Keratinocyte (primary cell): ENCODE measurements around the gene FBXW7. TPM values are rescaled to one million over a fixed set of nuclear protein-coding genes. Genes with fewer than 3 reads are reported as not detected.

ENCODE experiments used
- DNase-seq: peaks from one replicate; pipeline ENCODE4 v3.0.0-alpha.2; 2011; ENCODE audit warnings: low read depth, missing footprints, low spot score
- FAIRE-seq: peaks from 2 replicates; lab custom pipeline; 2011; peaks lifted over from hg19 to GRCh38; lab: Jason Lieb, UNC
- H2AFZ ChIP-seq: 2 replicates; pipeline ENCODE4 v1.6.0; 2012; ENCODE audit warnings: low read length, control low read depth, inconsistent platforms; ENCODE audit not compliant: control insufficient read depth
- H3K27ac ChIP-seq: 2 replicates; pipeline ENCODE4 v1.5.1; 2011; ENCODE audit warnings: low read length; ENCODE audit not compliant: control insufficient read depth, insufficient read depth
- H3K27me3 ChIP-seq: 3 replicates; pipeline ENCODE4 v1.6.0; 2011; ENCODE audit warnings: low read length; ENCODE audit not compliant: control insufficient read depth, insufficient read depth; ENCODE audit errors: extremely low read depth
- H3K36me3 ChIP-seq, 2 experiments: 2 replicates in 1 of 2; 3 replicates in 1 of 2; pipeline ENCODE4 v1.5.1; 2011; ENCODE audit warnings: low read length in 2 of 2, mild to moderate bottlenecking in 1 of 2; ENCODE audit not compliant: control insufficient read depth in 2 of 2, insufficient read depth in 2 of 2; ENCODE audit errors: extremely low read depth in 1 of 2
- H3K4me1 ChIP-seq: 3 replicates; pipeline ENCODE4 v1.5.1; 2011; ENCODE audit warnings: low read length; ENCODE audit not compliant: control insufficient read depth, insufficient read depth; ENCODE audit errors: extremely low read depth
- H3K4me2 ChIP-seq: 3 replicates; pipeline ENCODE4 v1.6.0; 2011; ENCODE audit warnings: low read depth, low read length; ENCODE audit not compliant: control insufficient read depth, insufficient read depth; ENCODE audit errors: extremely low read depth
- H3K4me3 ChIP-seq, 3 experiments: fragments of 200-600 bp in 1 of 3; sonication (generic) in 1 of 3; 2 replicates in 2 of 3; 3 replicates in 1 of 3; pipeline ENCODE4 v1.5.1; 2011 to 2016; ENCODE audit warnings: low read length in 3 of 3, mild to moderate bottlenecking in 3 of 3, control low read depth in 2 of 3, inconsistent platforms in 1 of 3, low read depth in 1 of 3, mixed read lengths in 1 of 3, mixed run types in 1 of 3, moderate library complexity in 1 of 3; ENCODE audit not compliant: control insufficient read depth in 2 of 3, insufficient read depth in 2 of 3; ENCODE audit errors: extremely low read depth in 1 of 3
- H3K79me2 ChIP-seq: 2 replicates; pipeline ENCODE4 v1.6.0; 2012; ENCODE audit warnings: low read length; ENCODE audit not compliant: control insufficient read depth, insufficient read depth
- H3K9ac ChIP-seq: 3 replicates; pipeline ENCODE4 v1.6.0; 2011; ENCODE audit warnings: low read length; ENCODE audit not compliant: control insufficient read depth, insufficient read depth; ENCODE audit errors: extremely low read depth
- H3K9me1 ChIP-seq: 3 replicates; pipeline ENCODE4 v1.6.0; 2011; ENCODE audit warnings: low read length; ENCODE audit not compliant: control insufficient read depth, insufficient read depth; ENCODE audit errors: extremely low read depth
- H3K9me3 ChIP-seq: 2 replicates; pipeline ENCODE4 v1.5.1; 2012; ENCODE audit warnings: low read depth, low read length; ENCODE audit not compliant: control insufficient read depth
- H4K20me1 ChIP-seq: 3 replicates; pipeline ENCODE4 v1.6.0; 2011; ENCODE audit warnings: low read length; ENCODE audit not compliant: control insufficient read depth, insufficient read depth; ENCODE audit errors: extremely low read depth
- CTCF ChIP-seq, 3 experiments: IDR thresholded peaks in 1 of 3; conservative IDR thresholded peaks in 1 of 3; optimal IDR thresholded peaks in 1 of 3; 2 replicates in 2 of 3; 3 replicates in 1 of 3; pipeline versions ENCODE3 to v1.5.1; 2011; ENCODE audit warnings: low read length in 3 of 3, mild to moderate bottlenecking in 3 of 3, moderate library complexity in 2 of 3, control low read depth in 1 of 3, inconsistent platforms in 1 of 3; ENCODE audit not compliant: insufficient read depth in 2 of 3; ENCODE audit errors: extremely low read depth in 1 of 3
- EZH2 ChIP-seq: IDR thresholded peaks from one replicate; pipeline ENCODE4 v1.6.1; 2012; ENCODE audit warnings: inconsistent platforms, mild to moderate bottlenecking, low read length, moderate library complexity
- dilution Hi-C: fragments of 300-500 bp; cut with MboI; formaldehyde crosslinking; loops from one replicate; pipeline ENCODE4 v1.7.0; 2020; ENCODE audit warnings: low sequenced_read_pairs; ENCODE audit not compliant: extremely low pct_ligation_motif_present
- polyA plus RNA-seq, 5 experiments: library from polyadenylated mRNA; depleted of rRNA in 3 of 5; stranded (reverse) in 3 of 5; stranded (forward) in 1 of 5; unstranded in 1 of 5; fragments of >200 nt; gene quantifications; 1 replicate in 1 of 5; 2 replicates in 3 of 5; 3 replicates in 1 of 5; pipeline versions ENCODE4 v1.2.1 to v1.2.3, GENCODE V29; 2011 to 2012; ENCODE audit warnings: missing spikeins in 2 of 5, low read depth in 1 of 5, low replicate concordance in 1 of 5

FBXW7 gene
- polyA plus RNA-seq, 1 donor (not counting 4 experiments of a cell fraction or from before 2014, with no cell fraction given) = 39.6 TPM

GRCh38 chr4:152581536-152582160 is 45.8 kb upstream of the FBXW7 start:
- TF ChIP-seq CTCF (optimal IDR thresholded peaks at IDR 0.05 in 1 of 3, IDR thresholded peaks at IDR 0.05 in 1 of 3, conservative IDR thresholded peaks at IDR 0.05 in 1 of 3; ENCODE audit: extremely low read depth in 1 of 3, insufficient read depth in 2 of 3, low read length in 3 of 3) = no peak
- no peak for TF ChIP-seq EZH2
- FAIRE-seq = no peak
- Histone ChIP-seq H3K9ac (no peak overlapping the region), H3K4me2 (no peak overlapping the region), H3K9me3 (no peaks in the 10 kb centered on the region), H3K4me1 (no peaks in the 10 kb centered on the region), H3K36me3 (no peaks in the 10 kb centered on the region), H2AFZ (no peak overlapping the region), H3K27me3 (no peaks in the 10 kb centered on the region), H3K4me3 (no peak overlapping the region), H4K20me1 (no peaks in the 10 kb centered on the region), H3K27ac (no peak overlapping the region), H3K79me2 (no peaks in the 10 kb centered on the region), H3K9me1 (no peaks in the 10 kb centered on the region)
- dilution Hi-C loops = no loop called here
- no peak for DNase-seq

GRCh38 chr4:152579916-152580315 is 44.0 kb upstream of the FBXW7 start:
- no peaks in the 10 kb centered on the region for H4K20me1 ChIP-seq
- FAIRE-seq = no peak

More at GRCh38 chr4:152579916-152580315, 44.0 kb upstream of the FBXW7 start:
- H3K36me3 ChIP-seq = no peaks in the 10 kb centered on the region
- TF ChIP-seq EZH2 = no peak
- TF ChIP-seq CTCF (optimal IDR thresholded peaks at IDR 0.05 in 1 of 3, IDR thresholded peaks at IDR 0.05 in 1 of 3, conservative IDR thresholded peaks at IDR 0.05 in 1 of 3; ENCODE audit: extremely low read depth in 1 of 3, insufficient read depth in 2 of 3, low read length in 3 of 3) = no peak
- no peaks in the 10 kb centered on the region for H3K9me1 ChIP-seq
- H3K9ac ChIP-seq = no peak overlapping the region
- H2AFZ ChIP-seq = no peak overlapping the region
- dilution Hi-C loops = no loop called here
- no peaks in the 10 kb centered on the region for H3K9me3 ChIP-seq
- no peak for DNase-seq
- no peak overlapping the region for H3K4me2 ChIP-seq
- H3K27me3 ChIP-seq = no peaks in the 10 kb centered on the region
- H3K27ac ChIP-seq = no peak overlapping the region
- H3K4me3 ChIP-seq = no peak overlapping the region
- H3K4me1 ChIP-seq = no peaks in the 10 kb centered on the region
- no peaks in the 10 kb centered on the region for H3K79me2 ChIP-seq
